Prostate gland (tissue), 1 donor: ENCODE results near the gene ARPC5.

Experiments used
- POLR2A ChIP-seq: fragments of 450-650 bp; IDR thresholded peaks from one replicate; pipeline ENCODE4 v1.6.1; 2016; ENCODE audit warnings: antibody characterized with exemption, mild to moderate bottlenecking
- POLR2AphosphoS5 ChIP-seq: sonication (generic); formaldehyde crosslinking; IDR thresholded peaks from one replicate; pipeline ENCODE4 v1.6.1; 2017; ENCODE audit warnings: antibody characterized with exemption

GRCh38 chr1:183632964-183633363 is 2.6 kb downstream of the ARPC5 start:
- TF ChIP-seq POLR2AphosphoS5, result no peak
- TF ChIP-seq POLR2A, result no peak
